GM19025 (cell line): ENCODE data around the gene NDUFS1.
"Not testable (repeated sequence)": the region's sequence is repeated elsewhere in the genome, so short reads cannot be mapped to it uniquely, and the experiment has no call there.

Experiments used
- ATAC-seq: cut with Tn5 transposase; IDR thresholded peaks from one replicate; pipeline ENCODE4 v1.9.1; 2021; ENCODE audit warnings: mild to moderate bottlenecking, low read depth, moderate library complexity; ENCODE audit not compliant: unreplicated experiment

The NDUFS1 gene

DNA sequence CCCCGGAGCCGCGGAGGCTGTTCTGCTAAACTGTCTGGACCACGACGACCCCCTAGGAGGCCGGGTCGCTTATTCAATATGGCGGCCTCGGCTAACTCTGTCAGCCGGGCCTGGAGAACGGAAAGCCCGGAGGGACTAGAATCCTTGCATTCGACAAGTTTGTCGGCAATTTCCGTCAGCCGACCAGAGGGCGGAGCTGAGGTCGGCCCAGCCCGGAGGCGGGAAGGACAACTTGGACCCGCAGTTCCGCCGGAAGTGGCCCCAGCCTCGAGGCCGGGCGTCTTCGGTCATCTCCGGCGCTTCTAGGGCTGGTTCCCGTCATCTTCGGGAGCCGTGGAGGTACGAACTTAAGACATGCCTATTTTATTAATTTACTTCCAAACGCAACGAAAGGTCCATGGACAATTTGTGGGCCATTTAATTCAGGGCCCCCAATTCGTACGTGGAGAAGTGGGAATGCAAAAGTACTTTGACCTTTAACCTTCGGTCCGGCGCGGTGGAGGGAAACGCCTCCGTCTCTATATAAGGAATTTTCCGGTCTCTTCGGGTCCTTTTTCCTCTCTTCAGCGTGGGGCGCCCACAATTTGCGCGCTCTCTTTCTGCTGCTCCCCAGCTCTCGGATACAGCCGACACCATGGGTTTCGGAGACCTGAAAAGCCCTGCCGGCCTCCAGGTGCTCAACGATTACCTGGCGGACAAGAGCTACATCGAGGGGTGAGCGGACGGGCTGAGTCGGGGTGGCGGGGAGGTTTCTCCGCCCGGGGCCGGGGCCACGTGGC is at the start of gene NDUFS1, which contains the start of gene EEF1B2:
TSS of gene NDUFS1 (minus strand) at position 99 of the 779 bp plus-strand sequence. CDS start 5,766 bp downstream, outside the sequence.
TSS of gene EEF1B2 (plus strand) at position 550 of the 779 bp plus-strand sequence. CDS start at position 635, 85 bp downstream.
- peak; percentile 86 for ATAC-seq

GRCh38 chr2:206208900-206209299 is 49.7 kb upstream of the NDUFS1 start:
- no peak for ATAC-seq

- ATAC-seq = not testable (repeated sequence)
Measured at GRCh38 chr2:206207316-206207715, 48.1 kb upstream of the NDUFS1 start.

DNA sequence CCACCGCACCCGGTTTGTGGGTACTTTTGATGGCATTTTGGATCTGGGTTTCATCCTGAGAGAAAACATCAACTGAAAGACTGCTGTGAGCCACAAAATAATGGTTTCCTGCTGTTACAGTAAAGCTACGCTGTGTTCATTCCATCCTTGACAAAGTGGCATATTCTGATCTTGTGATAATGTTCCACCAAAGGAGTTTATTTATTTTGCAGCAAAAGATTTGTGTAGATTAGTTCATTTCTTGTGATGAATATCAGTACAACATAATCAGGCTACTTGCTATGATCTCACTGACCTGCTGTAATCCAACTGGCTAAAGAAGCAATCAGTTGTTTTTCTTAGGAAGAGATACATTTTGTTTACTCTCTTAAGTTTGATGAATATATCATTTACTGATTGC is 45.5 kb upstream of the NDUFS1 start:
- no peak for ATAC-seq

DNA sequence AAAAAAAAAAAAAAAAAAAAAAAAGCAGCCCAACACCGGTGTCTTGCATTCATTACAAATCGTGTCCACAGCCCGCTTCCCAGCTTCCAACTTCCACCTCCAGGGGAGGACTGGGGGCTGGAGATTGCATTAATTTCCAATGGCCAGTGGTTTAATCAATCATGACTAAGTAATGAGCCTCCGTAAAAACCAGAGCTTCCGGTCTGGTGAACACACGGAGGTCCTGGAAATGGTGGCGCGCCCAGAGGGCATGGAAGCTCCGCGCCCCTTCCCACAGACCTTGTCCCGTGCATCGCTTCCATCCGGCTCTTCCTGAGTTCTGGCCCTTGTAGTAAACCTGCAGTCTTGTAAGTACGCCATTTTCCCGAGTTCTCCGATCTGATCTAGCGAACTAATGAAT is 44.1 kb upstream of the NDUFS1 start:
- ATAC-seq = no peak

- no peak for ATAC-seq
Measured at GRCh38 chr2:206202446-206202845, 43.2 kb upstream of the NDUFS1 start.

GRCh38 chr2:206201075-206201848 is 42.0 kb upstream of the NDUFS1 start:
- no peak for ATAC-seq

DNA sequence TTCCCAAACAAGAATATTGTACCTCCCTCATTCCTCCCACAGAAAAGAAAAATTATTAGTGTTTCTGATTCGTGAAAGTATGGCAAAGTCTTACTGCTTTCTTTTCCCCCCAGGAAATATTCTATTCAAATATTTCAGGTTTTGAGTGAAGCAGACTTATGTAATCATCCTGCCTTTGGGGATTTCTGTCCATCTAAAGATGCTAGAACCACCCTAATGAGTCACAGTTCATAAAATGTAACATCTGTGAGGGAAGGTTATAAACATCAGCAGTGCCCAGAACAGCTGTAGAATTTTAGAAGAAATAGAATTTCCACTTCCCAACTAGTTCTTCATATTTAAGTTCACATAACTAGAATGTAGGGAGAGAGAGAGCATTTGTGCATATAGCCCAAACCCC is 39.4 kb upstream of the NDUFS1 start:
- no peak for ATAC-seq

GRCh38 chr2:206193671-206194357 is 34.6 kb upstream of the NDUFS1 start:
- ATAC-seq = no peak

GRCh38 chr2:206192157-206192556 is 32.9 kb upstream of the NDUFS1 start:
- no peak for ATAC-seq

DNA sequence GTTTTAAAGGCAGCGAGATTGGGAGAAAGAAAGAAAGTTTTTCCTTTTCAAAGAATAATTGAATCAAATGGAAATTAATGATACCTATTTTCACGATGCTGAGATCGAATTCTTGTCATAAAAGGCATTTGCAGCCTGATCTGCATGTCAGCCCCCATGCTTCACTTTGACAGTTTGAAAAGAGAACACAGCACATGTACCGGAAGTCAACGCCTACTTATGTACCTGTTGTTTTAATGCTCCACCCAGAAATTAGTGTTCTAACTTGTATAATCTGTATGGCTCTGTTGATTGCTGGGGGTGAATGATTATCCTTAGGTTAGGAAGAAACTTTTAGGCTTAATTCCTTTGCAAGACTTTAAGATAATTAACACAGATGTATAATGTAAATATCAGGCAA is 31.4 kb upstream of the NDUFS1 start:
- ATAC-seq = no peak

GRCh38 chr2:206190111-206190510 is 30.9 kb upstream of the NDUFS1 start:
- no peak for ATAC-seq

DNA sequence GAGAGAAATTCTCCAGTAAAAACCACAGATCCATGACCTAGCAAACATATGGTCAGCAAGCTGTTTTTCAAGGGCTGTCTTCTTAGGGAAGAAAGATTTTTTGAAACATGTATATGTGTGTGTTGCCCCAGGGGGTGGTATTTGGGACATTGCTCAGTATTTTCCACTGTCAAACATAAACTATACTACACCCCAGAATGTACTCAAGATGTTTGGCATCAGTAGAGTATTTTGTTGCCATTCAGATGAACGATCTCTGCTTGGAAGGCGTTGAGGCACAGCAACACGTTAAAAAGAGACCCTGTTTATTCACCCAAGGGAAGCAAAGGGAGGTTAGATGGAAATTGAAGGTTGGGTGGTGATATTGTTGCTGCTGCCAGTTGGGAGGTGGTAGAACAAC is 30.4 kb upstream of the NDUFS1 start:
- ATAC-seq = no peak

DNA sequence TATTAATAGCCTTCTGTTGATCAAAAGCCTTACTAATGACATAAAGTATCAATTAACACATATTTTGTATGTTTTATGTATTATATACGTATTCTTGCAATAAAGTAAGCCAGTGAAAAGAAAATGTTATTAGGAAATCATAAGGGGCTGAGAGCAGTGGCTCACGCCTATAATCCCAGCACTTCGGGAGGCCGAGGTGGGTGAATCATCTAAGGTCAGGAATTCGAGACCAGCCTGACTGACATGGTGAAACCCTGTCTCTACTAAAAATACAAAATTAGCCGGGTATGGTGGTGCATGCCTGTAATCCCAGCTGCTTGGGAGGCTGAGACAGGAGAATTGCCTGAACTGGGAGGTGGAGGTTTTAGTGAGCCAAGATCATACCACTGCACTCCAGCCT is 22.3 kb upstream of the NDUFS1 start:
- not testable (repeated sequence) for ATAC-seq

GRCh38 chr2:206176901-206177300 is 17.7 kb upstream of the NDUFS1 start:
- no peak for ATAC-seq

DNA sequence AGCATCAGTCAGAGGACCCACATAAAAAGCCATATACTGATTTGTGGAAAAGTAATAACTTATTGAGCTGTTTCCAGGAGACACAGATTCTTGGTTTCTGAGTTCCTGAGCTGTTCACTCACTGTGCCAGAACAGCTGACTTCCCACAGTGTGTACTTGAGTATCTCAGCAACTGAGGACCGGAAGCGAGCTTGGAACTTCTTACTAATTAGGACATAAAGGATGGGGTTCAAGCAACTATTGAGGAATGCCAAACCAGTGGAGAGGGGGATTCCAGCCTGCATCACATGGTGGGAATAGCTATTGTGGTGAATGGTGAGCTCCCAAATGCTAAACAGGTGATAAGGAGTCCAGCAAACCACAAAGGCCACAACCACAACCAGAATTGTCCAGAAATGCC is 16.9 kb upstream of the NDUFS1 start:
- no peak for ATAC-seq

DNA sequence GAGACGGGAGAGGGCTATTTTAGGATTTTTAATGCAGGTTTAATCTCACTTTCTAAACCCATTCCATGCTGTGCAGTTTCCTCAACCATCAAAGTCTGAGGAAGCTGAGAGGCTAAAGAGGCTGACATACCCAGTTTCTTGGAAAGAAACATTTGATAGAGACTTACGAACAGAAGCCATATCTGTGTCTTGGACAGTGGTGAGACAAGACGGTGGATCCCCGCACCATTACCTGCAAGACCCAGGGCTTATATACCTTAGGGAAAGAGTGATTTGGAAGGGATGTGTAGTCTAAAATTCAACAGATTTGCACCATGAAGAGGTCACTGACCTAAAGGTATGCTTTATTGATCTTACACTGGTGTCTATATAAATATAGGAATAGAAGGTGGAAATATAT is 13.9 kb upstream of the NDUFS1 start:
- no peak for ATAC-seq

DNA sequence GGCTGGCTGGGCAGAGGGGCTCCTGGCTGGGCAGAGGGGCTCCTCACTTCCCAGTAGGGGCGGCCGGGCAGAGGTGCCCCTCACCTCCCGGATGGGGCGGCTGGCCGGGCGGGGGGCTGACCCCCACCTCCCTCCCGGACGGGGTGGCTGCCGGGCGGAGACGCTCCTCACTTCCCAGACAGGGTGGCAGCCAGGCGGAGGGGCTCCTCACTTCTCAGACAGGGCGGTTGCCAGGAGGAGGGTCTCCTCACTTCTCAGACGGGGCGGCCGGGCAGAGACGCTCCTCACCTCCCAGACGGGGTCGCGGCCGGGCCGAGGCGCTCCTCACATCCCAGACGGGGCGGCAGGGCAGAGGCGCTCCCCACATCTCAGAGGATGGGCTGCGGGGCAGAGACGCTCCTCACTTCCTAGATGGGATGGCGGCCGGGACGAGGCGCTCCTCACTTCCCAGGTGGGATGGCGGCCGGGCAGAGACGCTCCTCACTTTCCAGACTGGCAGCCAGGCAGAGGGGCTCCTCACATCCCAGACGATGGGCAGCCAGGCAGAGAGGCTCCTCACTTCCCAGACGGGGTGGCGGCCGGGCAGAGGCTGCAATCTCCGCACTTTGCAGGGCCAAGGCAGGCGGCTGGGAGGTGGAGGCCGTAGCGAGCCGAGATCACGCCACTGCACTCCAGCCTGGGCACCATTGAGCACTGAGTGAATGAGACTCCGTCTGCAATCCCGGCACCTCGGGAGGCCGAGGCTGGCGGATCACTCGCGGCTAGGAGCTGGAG is 12.6 kb upstream of the NDUFS1 start:
- ATAC-seq = not testable (repeated sequence)

DNA sequence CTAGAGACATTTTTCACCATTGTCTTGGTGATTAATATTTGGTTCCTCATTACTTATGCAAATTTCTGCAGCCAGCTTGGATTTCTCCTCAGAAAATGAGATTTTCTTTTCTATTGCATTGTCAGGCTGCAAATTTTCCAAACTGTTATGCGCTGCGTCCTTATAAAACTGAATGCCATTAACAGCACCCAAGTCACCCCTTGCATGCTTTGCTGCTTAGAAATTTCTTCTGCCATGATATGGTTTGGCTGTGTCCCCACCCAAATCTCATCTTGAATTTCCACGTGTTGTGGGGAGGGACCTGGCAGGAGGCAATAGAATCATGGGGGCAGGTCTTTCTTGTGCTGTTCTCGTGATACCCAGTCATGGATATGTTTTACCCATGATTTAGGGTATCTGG is 9.0 kb upstream of the NDUFS1 start:
- ATAC-seq = not testable (repeated sequence)

- ATAC-seq = no peak
Measured at GRCh38 chr2:206164261-206164862, 5.1 kb upstream of the NDUFS1 start.
